KOPT-K1 (cell line): ENCODE results near the gene NPAS3.

Experiments
- H3K27ac ChIP-seq: fragments of 200-600 bp; sonication (generic); 2 replicates; pipeline ENCODE4 v1.5.1; 2016; ENCODE audit warnings: antibody characterized with exemption, mild to moderate bottlenecking, low read depth, low read length; ENCODE audit not compliant: poor library complexity, severe bottlenecking
- H3K36me3 ChIP-seq: fragments of 200-600 bp; sonication (generic); 2 replicates; pipeline ENCODE4 v1.5.1; 2017; ENCODE audit warnings: antibody characterized with exemption, mild to moderate bottlenecking, low read length, moderate library complexity; ENCODE audit not compliant: insufficient read depth
- H3K9me3 ChIP-seq: fragments of 200-600 bp; sonication (generic); 2 replicates; pipeline ENCODE4 v1.5.1; 2017; ENCODE audit warnings: antibody characterized with exemption, low read length, mild to moderate bottlenecking; ENCODE audit not compliant: insufficient read depth, poor library complexity, severe bottlenecking

NPAS3 gene

GRCh38 chr14:33580231-33580749, 641.6 kb downstream of the NPAS3 start:
- H3K27ac ChIP-seq, result no peak overlapping the region
- H3K36me3 ChIP-seq, result no peaks in the 10 kb centered on the region
- H3K9me3 ChIP-seq, result no peaks in the 10 kb centered on the region

- Histone ChIP-seq H3K9me3 (no peaks in the 10 kb centered on the region), H3K36me3 (no peaks in the 10 kb centered on the region), H3K27ac (no peak overlapping the region)
These were observed 642.2 kb downstream of the NPAS3 start for GRCh38 chr14:33580841-33581240.

GRCh38 chr14:33584697-33585096, 646.0 kb downstream of the NPAS3 start:
- no peak overlapping the region for H3K27ac ChIP-seq
- no peaks in the 10 kb centered on the region for H3K9me3 ChIP-seq
- H3K36me3 ChIP-seq, result no peaks in the 10 kb centered on the region

- Histone ChIP-seq H3K36me3 (no peaks in the 10 kb centered on the region), H3K27ac (no peak overlapping the region), H3K9me3 (no peaks in the 10 kb centered on the region)
These were observed 648.1 kb downstream of the NPAS3 start for GRCh38 chr14:33586806-33587205.

GRCh38 chr14:33587791-33588190, 649.1 kb downstream of the NPAS3 start:
- no peaks in the 10 kb centered on the region for H3K36me3 ChIP-seq
- no peak overlapping the region for H3K27ac ChIP-seq
- H3K9me3 ChIP-seq, result no peaks in the 10 kb centered on the region

GRCh38 chr14:33588771-33589170, 650.1 kb downstream of the NPAS3 start:
- Histone ChIP-seq H3K9me3 (no peaks in the 10 kb centered on the region), H3K27ac (no peak overlapping the region), H3K36me3 (no peaks in the 10 kb centered on the region)

GRCh38 chr14:33589334-33589733, 650.7 kb downstream of the NPAS3 start:
- Histone ChIP-seq H3K9me3 (no peaks in the 10 kb centered on the region), H3K36me3 (no peaks in the 10 kb centered on the region), H3K27ac (no peak overlapping the region)

- no peak overlapping the region for H3K27ac ChIP-seq
- no peaks in the 10 kb centered on the region for H3K36me3 ChIP-seq
- H3K9me3 ChIP-seq, result no peaks in the 10 kb centered on the region
These were observed 652.4 kb downstream of the NPAS3 start for GRCh38 chr14:33590891-33591630.

GRCh38 chr14:33592297-33592696, 653.6 kb downstream of the NPAS3 start:
- Histone ChIP-seq H3K9me3 (no peaks in the 10 kb centered on the region), H3K27ac (no peak overlapping the region), H3K36me3 (no peaks in the 10 kb centered on the region)

- Histone ChIP-seq H3K27ac (no peak overlapping the region), H3K36me3 (no peaks in the 10 kb centered on the region), H3K9me3 (no peaks in the 10 kb centered on the region)
These were observed 657.8 kb downstream of the NPAS3 start for GRCh38 chr14:33596211-33597080.

GRCh38 chr14:33598582-33598981, 659.9 kb downstream of the NPAS3 start:
- H3K27ac ChIP-seq, result no peak overlapping the region
- no peaks in the 10 kb centered on the region for H3K36me3 ChIP-seq
- no peaks in the 10 kb centered on the region for H3K9me3 ChIP-seq

GRCh38 chr14:33602396-33602795, 663.7 kb downstream of the NPAS3 start:
- Histone ChIP-seq H3K27ac (no peak overlapping the region), H3K36me3 (no peaks in the 10 kb centered on the region), H3K9me3 (no peaks in the 10 kb centered on the region)

- Histone ChIP-seq H3K9me3 (no peaks in the 10 kb centered on the region), H3K36me3 (no peaks in the 10 kb centered on the region), H3K27ac (no peak overlapping the region)
These were observed 667.9 kb downstream of the NPAS3 start for GRCh38 chr14:33606591-33606990.

GRCh38 chr14:33609582-33609981, 670.9 kb downstream of the NPAS3 start:
- H3K9me3 ChIP-seq, result no peaks in the 10 kb centered on the region
- no peak overlapping the region for H3K27ac ChIP-seq
- no peaks in the 10 kb centered on the region for H3K36me3 ChIP-seq

GRCh38 chr14:33610121-33610520, 671.4 kb downstream of the NPAS3 start:
- Histone ChIP-seq H3K9me3 (no peaks in the 10 kb centered on the region), H3K27ac (no peak overlapping the region), H3K36me3 (no peaks in the 10 kb centered on the region)
